NCI-H526 (cell line): ENCODE results near the gene TIMM8B.
A peak's percentile ranks its signal among the peaks of the same experiment; 100 is the strongest.
"Not testable (repeated sequence)": the region's sequence is repeated elsewhere in the genome, so short reads cannot be mapped to it uniquely, and the experiment has no call there.

Experiments used
- DNase-seq, 2 experiments: peaks; one replicate each; lab custom pipeline; 2025; lab: John Stamatoyannopoulos, UW

Gene TIMM8B

GRCh38 chr11:112086422-112087191 is at the start of gene TIMM8B, which contains the start of gene SDHD:
TSS of gene TIMM8B (minus strand) at chr11:112086756. CDS start at chr11:112086723, 33 bp downstream.
TSS of gene SDHD (plus strand) at chr11:112086873. CDS start at chr11:112086908, 35 bp downstream.
- peak; percentile 99 to 100 for DNase-seq

GRCh38 chr11:112134473-112134872 is 47.9 kb upstream of the TIMM8B start:
- DNase-seq = no peak

- no peak for DNase-seq
Measured at GRCh38 chr11:112132737-112133136, 46.2 kb upstream of the TIMM8B start.

GRCh38 chr11:112129656-112130055 is 43.1 kb upstream of the TIMM8B start:
- no peak for DNase-seq

- no peak for DNase-seq
Measured at GRCh38 chr11:112128483-112129121, 42.0 kb upstream of the TIMM8B start.

- no peak for DNase-seq
Measured at GRCh38 chr11:112127056-112127455, 40.5 kb upstream of the TIMM8B start.

- DNase-seq = no peak
Measured at GRCh38 chr11:112123129-112123528, 36.6 kb upstream of the TIMM8B start.

GRCh38 chr11:112121981-112122615 is 35.5 kb upstream of the TIMM8B start:
- no peak for DNase-seq

- DNase-seq = no peak
Measured at GRCh38 chr11:112118176-112118575, 31.6 kb upstream of the TIMM8B start.

GRCh38 chr11:112115386-112115785 is 28.8 kb upstream of the TIMM8B start:
- no peak for DNase-seq

GRCh38 chr11:112114460-112114859 is 27.9 kb upstream of the TIMM8B start:
- DNase-seq = no peak

GRCh38 chr11:112113539-112114457 is 27.2 kb upstream of the TIMM8B start:
- peak; percentile 62 to 93 for DNase-seq

- no peak for DNase-seq
Measured at GRCh38 chr11:112106070-112106469, 19.5 kb upstream of the TIMM8B start.

- DNase-seq = no peak
Measured at GRCh38 chr11:112103446-112103845, 16.9 kb upstream of the TIMM8B start.

- DNase-seq = no peak
Measured at GRCh38 chr11:112100462-112100861, 13.9 kb upstream of the TIMM8B start.

GRCh38 chr11:112097734-112098528 is 11.4 kb upstream of the TIMM8B start:
- DNase-seq = no peak

GRCh38 chr11:112096194-112096593 is 9.6 kb upstream of the TIMM8B start:
- DNase-seq = no peak

GRCh38 chr11:112095302-112095701 is 8.7 kb upstream of the TIMM8B start:
- DNase-seq = not testable (repeated sequence)

GRCh38 chr11:112087212-112087611 is 656 bp upstream of the TIMM8B start:
- DNase-seq = no peak

GRCh38 chr11:112085822-112086421 is 634 bp downstream of the TIMM8B start:
- peak; percentile 48 to 72 for DNase-seq

GRCh38 chr11:112082729-112083128 is 3.8 kb downstream of the TIMM8B start:
- no peak for DNase-seq
